ENCODE results near the gene FIBCD1.

DNA sequence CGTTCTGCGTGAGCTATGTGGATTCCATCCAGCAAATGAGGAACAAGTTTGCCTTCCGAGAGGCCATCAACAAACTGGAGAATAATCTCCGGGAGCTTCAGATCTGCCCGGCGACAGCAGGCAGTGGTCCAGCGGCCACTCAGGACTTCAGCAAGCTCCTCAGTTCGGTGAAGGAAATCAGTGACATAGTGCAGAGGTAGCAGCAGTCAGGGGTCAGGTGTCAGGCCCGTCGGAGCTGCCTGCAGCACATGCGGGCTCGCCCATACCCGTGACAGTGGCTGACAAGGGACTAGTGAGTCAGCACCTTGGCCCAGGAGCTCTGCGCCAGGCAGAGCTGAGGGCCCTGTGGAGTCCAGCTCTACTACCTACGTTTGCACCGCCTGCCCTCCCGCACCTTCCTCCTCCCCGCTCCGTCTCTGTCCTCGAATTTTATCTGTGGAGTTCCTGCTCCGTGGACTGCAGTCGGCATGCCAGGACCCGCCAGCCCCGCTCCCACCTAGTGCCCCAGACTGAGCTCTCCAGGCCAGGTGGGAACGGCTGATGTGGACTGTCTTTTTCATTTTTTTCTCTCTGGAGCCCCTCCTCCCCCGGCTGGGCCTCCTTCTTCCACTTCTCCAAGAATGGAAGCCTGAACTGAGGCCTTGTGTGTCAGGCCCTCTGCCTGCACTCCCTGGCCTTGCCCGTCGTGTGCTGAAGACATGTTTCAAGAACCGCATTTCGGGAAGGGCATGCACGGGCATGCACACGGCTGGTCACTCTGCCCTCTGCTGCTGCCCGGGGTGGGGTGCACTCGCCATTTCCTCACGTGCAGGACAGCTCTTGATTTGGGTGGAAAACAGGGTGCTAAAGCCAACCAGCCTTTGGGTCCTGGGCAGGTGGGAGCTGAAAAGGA, 53.3 kb downstream of the FIBCD1 start:
- TF ChIP-seq, protein P1, sequence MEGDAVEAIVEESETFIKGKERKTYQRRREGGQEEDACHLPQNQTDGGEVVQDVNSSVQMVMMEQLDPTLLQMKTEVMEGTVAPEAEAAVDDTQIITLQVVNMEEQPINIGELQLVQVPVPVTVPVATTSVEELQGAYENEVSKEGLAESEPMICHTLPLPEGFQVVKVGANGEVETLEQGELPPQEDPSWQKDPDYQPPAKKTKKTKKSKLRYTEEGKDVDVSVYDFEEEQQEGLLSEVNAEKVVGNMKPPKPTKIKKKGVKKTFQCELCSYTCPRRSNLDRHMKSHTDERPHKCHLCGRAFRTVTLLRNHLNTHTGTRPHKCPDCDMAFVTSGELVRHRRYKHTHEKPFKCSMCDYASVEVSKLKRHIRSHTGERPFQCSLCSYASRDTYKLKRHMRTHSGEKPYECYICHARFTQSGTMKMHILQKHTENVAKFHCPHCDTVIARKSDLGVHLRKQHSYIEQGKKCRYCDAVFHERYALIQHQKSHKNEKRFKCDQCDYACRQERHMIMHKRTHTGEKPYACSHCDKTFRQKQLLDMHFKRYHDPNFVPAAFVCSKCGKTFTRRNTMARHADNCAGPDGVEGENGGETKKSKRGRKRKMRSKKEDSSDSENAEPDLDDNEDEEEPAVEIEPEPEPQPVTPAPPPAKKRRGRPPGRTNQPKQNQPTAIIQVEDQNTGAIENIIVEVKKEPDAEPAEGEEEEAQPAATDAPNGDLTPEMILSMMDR (IDR thresholded peaks at IDR 0.05) = no peak
- TF ChIP-seq POLR2AphosphoS5 (IDR thresholded peaks at IDR 0.05) = no peak
